ENCODE data around the gene CEP135.

DNA sequence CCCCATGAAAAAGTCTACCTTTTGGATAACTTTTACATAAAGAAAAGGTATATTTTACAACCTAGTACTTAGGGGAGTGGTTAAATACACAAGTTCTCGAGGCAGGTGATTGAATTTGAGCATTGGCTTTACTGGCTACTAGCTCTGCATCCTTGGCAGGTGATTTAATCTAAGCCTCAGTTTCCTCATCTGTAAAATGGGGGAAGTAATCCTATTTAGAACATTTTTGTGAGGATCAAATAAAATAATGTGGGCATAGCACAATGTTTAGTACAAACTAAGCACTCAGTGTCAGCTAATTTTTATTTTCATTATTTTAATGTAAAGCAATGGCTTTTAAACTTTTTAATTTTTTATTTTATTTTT is 102.9 kb downstream of the CEP135 start:
- no peak for TF ChIP-seq EZH2 (IDR thresholded peaks at IDR 0.05; ENCODE audit: insufficient read depth, poor library complexity, severe bottlenecking)
- TF ChIP-seq EZH2phosphoT487 (IDR thresholded peaks at IDR 0.05; ENCODE audit: insufficient read depth, low read depth), result no peak
